ENCODE results near the gene LSM14B.

Gene LSM14B

DNA sequence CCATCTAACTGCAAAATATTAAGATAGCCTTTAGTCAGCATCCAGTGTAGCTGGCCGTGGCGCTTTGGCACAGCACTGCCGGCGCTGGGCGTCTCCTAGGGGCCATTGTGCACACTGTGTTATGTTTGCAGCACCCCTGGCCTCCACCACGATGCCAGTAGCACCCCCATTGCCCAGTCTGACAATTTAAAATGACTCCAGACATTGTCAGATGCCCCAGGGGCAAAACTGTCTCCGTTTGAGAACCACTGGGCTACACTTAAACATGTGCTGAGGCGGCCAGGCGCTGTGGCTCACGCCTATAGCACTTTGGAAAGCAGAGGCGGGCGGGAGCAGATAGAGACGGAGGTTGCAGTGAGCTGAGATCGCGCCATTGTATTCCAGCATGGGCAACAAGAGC, 54.6 kb downstream of the LSM14B start:
- ATAC-seq (ENCODE audit: insufficient read depth, low read depth): no peak
- H3K9me3 ChIP-seq (ENCODE audit: insufficient read depth, low read length, severe bottlenecking): no peaks in the 10 kb centered on the region
- H4K20me1 ChIP-seq (ENCODE audit: insufficient read depth, low read length): no peaks in the 10 kb centered on the region
- H3K27me3 ChIP-seq (ENCODE audit: insufficient read depth, low read length, poor library complexity): no peaks in the 10 kb centered on the region
- H3K27ac ChIP-seq (ENCODE audit: low read length): no peak overlapping the region
- no peak for DNase-seq
- no peak overlapping the region for H3K9ac ChIP-seq (ENCODE audit: low read depth, low read length)
- peaks cover under 1% of the 10 kb centered on the region; the same call in 1 of the 2 replicates for H3K79me2 ChIP-seq (ENCODE audit: insufficient read depth, low read length)
- TF ChIP-seq, protein P1, sequence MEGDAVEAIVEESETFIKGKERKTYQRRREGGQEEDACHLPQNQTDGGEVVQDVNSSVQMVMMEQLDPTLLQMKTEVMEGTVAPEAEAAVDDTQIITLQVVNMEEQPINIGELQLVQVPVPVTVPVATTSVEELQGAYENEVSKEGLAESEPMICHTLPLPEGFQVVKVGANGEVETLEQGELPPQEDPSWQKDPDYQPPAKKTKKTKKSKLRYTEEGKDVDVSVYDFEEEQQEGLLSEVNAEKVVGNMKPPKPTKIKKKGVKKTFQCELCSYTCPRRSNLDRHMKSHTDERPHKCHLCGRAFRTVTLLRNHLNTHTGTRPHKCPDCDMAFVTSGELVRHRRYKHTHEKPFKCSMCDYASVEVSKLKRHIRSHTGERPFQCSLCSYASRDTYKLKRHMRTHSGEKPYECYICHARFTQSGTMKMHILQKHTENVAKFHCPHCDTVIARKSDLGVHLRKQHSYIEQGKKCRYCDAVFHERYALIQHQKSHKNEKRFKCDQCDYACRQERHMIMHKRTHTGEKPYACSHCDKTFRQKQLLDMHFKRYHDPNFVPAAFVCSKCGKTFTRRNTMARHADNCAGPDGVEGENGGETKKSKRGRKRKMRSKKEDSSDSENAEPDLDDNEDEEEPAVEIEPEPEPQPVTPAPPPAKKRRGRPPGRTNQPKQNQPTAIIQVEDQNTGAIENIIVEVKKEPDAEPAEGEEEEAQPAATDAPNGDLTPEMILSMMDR (IDR thresholded peaks at IDR 0.05; ENCODE audit: borderline replicate concordance, extremely low read depth, low read length, poor library complexity, severe bottlenecking): no peak
- H3K36me3 ChIP-seq (ENCODE audit: insufficient read depth, low read length): peaks cover 48% of the 10 kb centered on the region
- no peak overlapping the region for H3K4me3 ChIP-seq (ENCODE audit: low read depth in 1 of 2, low read length in 2 of 2)
- no peak overlapping the region for H3K4me2 ChIP-seq (ENCODE audit: insufficient read depth, low read length)
- H2AFZ ChIP-seq (ENCODE audit: low read depth, low read length): no peak overlapping the region
- peaks cover 5% of the 10 kb centered on the region for H3K4me1 ChIP-seq (ENCODE audit: insufficient read depth, low read length)

DNA sequence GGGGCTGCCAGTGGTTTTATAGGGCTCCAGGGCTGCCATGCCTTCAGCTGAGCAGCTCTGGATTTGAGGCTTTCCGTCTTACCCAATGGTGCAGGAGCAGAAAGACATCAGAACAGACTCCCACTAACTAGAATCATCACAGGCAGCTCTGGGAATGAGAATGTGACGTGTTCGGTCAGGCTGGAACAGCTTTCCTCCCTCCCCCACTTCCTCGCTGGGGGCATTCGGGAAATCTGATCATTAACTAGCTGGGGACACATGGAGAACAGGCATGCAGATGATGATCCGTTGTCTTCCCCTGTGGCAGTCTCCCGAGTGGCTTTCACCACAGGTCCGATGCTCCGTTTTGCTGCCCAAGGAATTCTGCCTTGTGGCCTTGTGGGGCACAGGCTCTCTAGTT, 55.0 kb downstream of the LSM14B start:
- no peak overlapping the region for H3K4me3 ChIP-seq (ENCODE audit: low read depth in 1 of 2, low read length in 2 of 2)
- no peak for TF ChIP-seq EZH2 (IDR thresholded peaks at IDR 0.05; ENCODE audit: borderline replicate concordance, low read depth, low read length, severe bottlenecking)
- TF ChIP-seq, protein P1 (IDR thresholded peaks at IDR 0.05; ENCODE audit: borderline replicate concordance, extremely low read depth, low read length, poor library complexity, severe bottlenecking): no peak
- peaks cover 46% of the 10 kb centered on the region for H3K36me3 ChIP-seq (ENCODE audit: insufficient read depth, low read length)
- H3K27me3 ChIP-seq (ENCODE audit: insufficient read depth, low read length, poor library complexity): no peaks in the 10 kb centered on the region
- H3K27ac ChIP-seq (ENCODE audit: low read length): no peak overlapping the region
- H3K9ac ChIP-seq (ENCODE audit: low read depth, low read length): no peak overlapping the region
- H3K79me2 ChIP-seq (ENCODE audit: insufficient read depth, low read length): peaks cover 3% of the 10 kb centered on the region
- no peak overlapping the region for H2AFZ ChIP-seq (ENCODE audit: low read depth, low read length)
- DNase-seq (no peak), ATAC-seq (ENCODE audit: insufficient read depth, low read depth) (no peak)
- H3K4me1 ChIP-seq (ENCODE audit: insufficient read depth, low read length): peaks cover 9% of the 10 kb centered on the region
- H3K4me2 ChIP-seq (ENCODE audit: insufficient read depth, low read length): no peak overlapping the region
- H4K20me1 ChIP-seq (ENCODE audit: insufficient read depth, low read length): no peaks in the 10 kb centered on the region
- H3K9me3 ChIP-seq (ENCODE audit: insufficient read depth, low read length, severe bottlenecking): no peaks in the 10 kb centered on the region

DNA sequence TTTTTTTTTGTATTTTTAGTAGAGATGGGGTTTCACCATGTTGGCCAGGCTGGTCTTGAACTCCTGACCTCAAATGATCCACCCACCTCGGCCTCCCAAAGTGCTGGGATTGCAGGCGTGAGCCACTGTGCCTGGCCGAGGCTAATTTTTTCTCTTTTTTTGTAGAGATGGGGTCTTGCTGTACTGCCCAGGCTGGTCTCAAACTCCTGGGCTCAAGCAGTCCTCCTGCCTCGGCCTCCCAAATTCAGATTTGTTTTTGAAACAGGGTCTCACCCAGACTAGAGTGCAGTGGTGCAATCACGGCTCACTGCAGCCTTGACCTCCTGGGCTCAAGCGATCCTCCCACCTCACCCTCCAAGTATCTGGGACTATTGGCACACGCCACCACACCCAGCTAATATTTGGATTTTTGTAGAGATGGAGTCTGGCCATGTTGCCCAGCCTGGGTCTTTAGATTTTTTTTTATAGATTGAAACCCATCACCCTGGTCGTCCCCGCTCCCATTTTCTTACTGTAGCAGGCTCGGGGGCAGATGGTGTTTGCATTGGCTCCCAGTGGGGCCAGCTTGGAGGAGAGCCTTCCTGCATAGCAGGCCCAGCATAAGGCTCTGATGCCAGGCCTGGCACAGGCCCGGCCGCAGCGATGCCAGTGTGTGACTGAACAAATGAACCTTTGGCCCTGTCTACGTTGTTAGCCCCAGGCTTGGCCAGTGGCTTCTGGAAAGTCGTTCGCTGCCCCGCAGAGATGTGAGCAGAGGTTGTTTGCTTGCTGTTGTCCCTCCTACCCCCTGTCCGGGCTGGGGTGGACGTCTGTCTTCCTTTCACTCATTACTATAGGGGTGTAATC, 56.3 kb downstream of the LSM14B start:
- Histone ChIP-seq H3K36me3 (ENCODE audit: insufficient read depth, low read length) (peaks cover 36% of the 10 kb centered on the region), H3K79me2 (ENCODE audit: insufficient read depth, low read length) (peaks cover 13% of the 10 kb centered on the region)

More for the DNA sequence above, 56.3 kb downstream of the LSM14B start:
- Histone ChIP-seq H3K4me1 (ENCODE audit: insufficient read depth, low read length) (peaks cover 12% of the 10 kb centered on the region), H3K4me3 (ENCODE audit: low read depth in 1 of 2, low read length in 2 of 2) (no peak overlapping the region), H2AFZ (ENCODE audit: low read depth, low read length) (no peak overlapping the region), H3K27ac (ENCODE audit: low read length) (no peak overlapping the region), H3K9ac (ENCODE audit: low read depth, low read length) (no peak overlapping the region), H3K9me3 (ENCODE audit: insufficient read depth, low read length, severe bottlenecking) (no peaks in the 10 kb centered on the region), H4K20me1 (ENCODE audit: insufficient read depth, low read length) (no peaks in the 10 kb centered on the region), H3K27me3 (ENCODE audit: insufficient read depth, low read length, poor library complexity) (no peaks in the 10 kb centered on the region), H3K4me2 (ENCODE audit: insufficient read depth, low read length) (no peak overlapping the region)
- no peak for DNase-seq
- no peak for ATAC-seq (ENCODE audit: insufficient read depth, low read depth)
- no peak for TF ChIP-seq EZH2 (IDR thresholded peaks at IDR 0.05; ENCODE audit: borderline replicate concordance, low read depth, low read length, severe bottlenecking)
- TF ChIP-seq, protein P1 (IDR thresholded peaks at IDR 0.05; ENCODE audit: borderline replicate concordance, extremely low read depth, low read length, poor library complexity, severe bottlenecking): no peak
